ENCODE measurements around the gene ZBP1.

- TF ChIP-seq CTCF (IDR thresholded peaks at IDR 0.05) (no peak), POLR2A (IDR thresholded peaks at IDR 0.05) (no peak)
These were observed 47.0 kb downstream of the ZBP1 start for GRCh38 chr20:57573242-57573641.

All from breast epithelium (tissue), 3 donors.